Dermis microvascular lymphatic vessel endothelial cell (primary cell): Measurements from ENCODE around the gene NEDD4L. TPM values are rescaled to one million over a fixed set of nuclear protein-coding genes. Genes with fewer than 3 reads are reported as not detected.
"Not testable (repeated sequence)": the region's sequence is repeated elsewhere in the genome, so short reads cannot be mapped to it uniquely, and the experiment has no call there.

Experiments used
- DNase-seq, 2 donors: peaks; one replicate each; pipeline versions ENCODE4 v3.0.0 to v3.0.0-alpha.2; 2010; ENCODE audit warnings: low read depth in 2 of 2
- total RNA-seq: library from RNA; depleted of rRNA; stranded (reverse); fragments of >200 nt; gene quantifications from 2 replicates; pipeline ENCODE4 v1.2.1, GENCODE V29; 2014

The NEDD4L gene
- total RNA-seq, 1 donor from 2014 or later: 9.2 TPM

GRCh38 chr18:58026857-58027256, 17.2 kb upstream of the NEDD4L start:
- DNase-seq: no peak

GRCh38 chr18:58027341-58027740, 16.7 kb upstream of the NEDD4L start:
- no peak for DNase-seq

GRCh38 chr18:58028109-58028784, 15.8 kb upstream of the NEDD4L start:
- DNase-seq: no peak

- DNase-seq: no peak
Measured at GRCh38 chr18:58032233-58032632, 11.8 kb upstream of the NEDD4L start.

- DNase-seq: no peak
Measured at GRCh38 chr18:58033216-58033615, 10.8 kb upstream of the NEDD4L start.

GRCh38 chr18:58034370-58034769, 9.7 kb upstream of the NEDD4L start:
- DNase-seq: no peak

- DNase-seq: no peak
Measured at GRCh38 chr18:58037163-58037562, 6.9 kb upstream of the NEDD4L start.

GRCh38 chr18:58038063-58038462, 6.0 kb upstream of the NEDD4L start:
- DNase-seq: no peak

- no peak for DNase-seq
Measured at GRCh38 chr18:58041633-58042032, 2.4 kb upstream of the NEDD4L start.

- DNase-seq: no peak
Measured at GRCh38 chr18:58042826-58043490, 1.1 kb upstream of the NEDD4L start.

- peak in 1 of 2 donors; percentile 21 for DNase-seq
Measured at GRCh38 chr18:58044370-58045241, 580 bp downstream of the NEDD4L start.

- DNase-seq: peak in 1 of 2 donors; percentile 36
Measured at GRCh38 chr18:58045242-58046092, 1.4 kb downstream of the NEDD4L start.

- DNase-seq: peak in 1 of 2 donors; percentile 4
Measured at GRCh38 chr18:58046093-58046793, 2.2 kb downstream of the NEDD4L start.

GRCh38 chr18:58046794-58047555, 2.9 kb downstream of the NEDD4L start:
- no peak for DNase-seq

- DNase-seq: no peak
Measured at GRCh38 chr18:58047556-58047882, 3.5 kb downstream of the NEDD4L start.

- DNase-seq: no peak
Measured at GRCh38 chr18:58048081-58048642, 4.1 kb downstream of the NEDD4L start.

- no peak for DNase-seq
Measured at GRCh38 chr18:58049000-58049688, 5.1 kb downstream of the NEDD4L start.

- DNase-seq: not testable (repeated sequence)
Measured at GRCh38 chr18:58050963-58051362, 6.9 kb downstream of the NEDD4L start.
